Measurements from ENCODE around the gene ROCK2.

Gene ROCK2

DNA sequence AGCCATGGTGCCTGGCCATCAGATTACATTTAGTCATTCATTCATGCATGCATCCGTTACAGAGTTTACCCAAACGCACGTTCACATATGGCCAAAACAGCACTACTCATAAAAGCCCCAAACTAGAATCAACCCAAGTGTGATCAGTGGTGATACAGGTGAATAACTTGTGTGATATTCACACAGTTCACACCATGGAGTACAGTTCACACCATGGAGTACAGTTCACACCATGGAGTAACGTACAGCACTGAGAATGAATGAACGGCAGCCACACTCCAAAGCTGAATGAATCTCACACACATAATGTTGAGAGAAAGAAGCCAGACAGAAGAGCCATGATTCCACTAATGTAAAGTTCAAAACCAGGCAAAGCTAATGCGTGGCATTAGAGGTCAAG, 201.4 kb downstream of the ROCK2 start:
- no peak for DNase-seq

DNA sequence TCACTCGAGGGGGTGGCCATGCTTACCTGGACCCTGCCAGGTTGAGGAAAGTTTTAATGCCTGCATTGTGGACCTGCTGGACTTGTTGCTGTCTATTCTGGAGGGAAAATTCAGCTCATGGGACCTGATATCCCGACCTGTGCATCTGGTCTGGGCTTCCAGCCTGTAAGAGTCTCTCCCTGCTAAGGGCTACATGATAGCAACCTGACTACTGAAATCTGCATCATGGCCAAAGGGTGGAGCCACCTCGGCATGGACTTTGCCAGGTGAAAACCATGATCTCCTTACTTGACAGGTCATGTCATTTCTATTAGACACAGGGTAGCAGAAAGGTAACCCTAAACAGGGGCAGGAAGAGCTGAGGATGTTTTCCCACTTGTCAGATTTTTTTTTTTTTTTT, 202.1 kb downstream of the ROCK2 start:
- DNase-seq, result no peak

DNA sequence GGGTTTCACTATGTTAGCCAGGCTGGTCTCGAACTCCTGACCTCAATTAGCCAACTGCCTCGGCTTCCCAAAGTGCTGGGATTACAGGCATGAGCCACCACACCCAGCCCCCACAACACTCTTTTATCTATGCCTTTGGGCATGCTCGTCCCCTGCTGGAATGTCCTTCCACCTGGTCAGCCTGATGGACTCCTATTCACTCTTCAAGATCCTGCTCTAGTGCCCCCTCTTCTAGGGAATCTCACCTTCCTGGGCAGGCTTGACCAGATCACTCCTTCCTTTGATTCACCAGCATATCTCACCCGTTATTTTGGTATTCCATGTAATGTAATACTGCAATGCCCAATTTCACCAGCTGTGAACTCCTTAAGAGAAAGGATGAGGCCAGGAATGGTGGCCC, 203.1 kb downstream of the ROCK2 start:
- DNase-seq, result no peak

DNA sequence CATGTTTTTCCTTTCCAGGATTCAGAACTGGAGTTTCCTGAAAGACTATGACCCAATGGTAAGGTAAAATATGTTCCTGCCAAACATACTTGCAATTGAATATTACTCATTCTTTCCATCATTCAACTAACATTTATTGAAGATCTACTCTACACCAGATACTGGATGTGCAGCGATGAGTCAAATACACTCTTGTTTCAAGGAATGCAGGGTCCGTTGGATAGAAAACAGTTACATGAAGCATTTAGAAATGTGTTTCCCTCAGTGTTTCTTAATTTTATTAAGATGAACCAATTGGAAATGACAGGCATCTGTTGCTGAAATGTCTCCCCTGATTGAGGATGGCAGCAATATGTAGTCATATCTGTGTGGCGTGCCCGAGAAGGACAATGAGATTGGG, 203.9 kb downstream of the ROCK2 start:
- peak; percentile 33 for DNase-seq

DNA sequence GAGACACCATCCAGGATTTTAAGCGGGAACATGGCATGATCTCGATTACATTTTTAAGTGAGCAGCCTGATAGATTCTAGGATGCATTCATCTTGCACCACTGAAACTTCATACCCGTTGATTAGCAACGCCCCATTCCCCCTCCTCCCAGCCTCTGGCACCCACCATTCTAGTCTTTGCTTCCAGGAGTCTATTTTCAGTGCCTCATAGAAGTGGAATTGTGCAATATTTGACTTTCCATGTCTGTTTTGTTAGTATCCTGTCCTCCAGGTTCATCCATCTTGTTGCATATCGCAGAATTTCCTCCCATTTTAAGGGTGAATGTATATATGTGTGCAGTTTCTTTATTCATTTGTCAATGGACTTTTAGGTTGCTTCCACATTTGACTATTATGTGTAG, 210.1 kb downstream of the ROCK2 start:
- DNase-seq, result no peak

DNA sequence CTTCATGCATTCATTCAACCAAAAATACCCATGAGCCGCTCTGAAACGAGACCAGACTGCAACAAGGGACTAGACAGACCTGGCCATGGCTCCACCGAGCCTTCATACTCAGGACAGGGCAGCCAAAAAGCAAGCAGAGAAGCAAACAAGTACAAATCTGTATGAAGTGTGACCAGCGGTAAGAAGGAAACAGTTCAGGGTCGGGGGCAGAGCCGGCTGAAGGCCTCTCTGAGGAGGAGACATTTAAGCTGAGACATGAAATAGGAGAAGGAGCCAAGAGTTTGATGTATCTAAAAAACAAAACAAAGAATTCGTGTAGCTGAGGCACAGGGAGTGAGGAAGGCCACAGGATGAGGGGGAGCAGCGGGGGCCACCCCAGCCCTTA, 210.5 kb downstream of the ROCK2 start:
- no peak for DNase-seq

DNA sequence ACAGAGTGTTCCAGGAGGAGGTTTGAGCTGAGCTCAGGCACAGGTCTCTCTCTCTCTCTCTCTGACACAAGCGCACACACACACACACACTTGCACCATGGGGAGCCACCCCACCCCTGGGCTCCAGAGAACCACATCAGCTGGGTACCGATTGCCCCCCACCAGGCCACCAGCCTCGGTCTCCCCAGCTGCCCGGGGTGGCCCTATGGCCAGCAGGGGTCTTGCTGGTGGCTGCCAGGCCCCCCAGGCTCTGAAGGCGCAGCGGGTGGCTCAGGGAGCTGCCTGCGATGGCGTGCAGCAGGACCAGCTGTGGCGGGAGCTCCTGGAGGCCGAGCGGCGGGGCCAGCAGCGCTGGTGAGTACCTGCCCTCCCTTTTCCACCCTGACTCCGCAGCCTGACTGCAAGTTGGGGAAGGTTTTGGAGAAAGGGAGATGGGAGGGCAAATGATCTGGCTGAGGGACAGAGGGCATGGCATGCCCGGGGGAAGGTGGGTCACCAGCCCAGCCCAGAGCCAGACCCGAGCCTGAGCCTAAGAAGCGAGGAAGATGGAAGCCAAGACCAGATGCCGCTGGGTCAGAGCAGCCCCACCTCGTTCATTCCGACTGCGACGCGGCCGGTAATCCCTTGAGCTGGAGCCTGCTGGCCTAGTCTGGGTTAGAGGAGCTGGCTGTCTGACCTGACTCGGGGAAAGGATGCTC, 211.0 kb downstream of the ROCK2 start:
- DNase-seq, result no peak

DNA sequence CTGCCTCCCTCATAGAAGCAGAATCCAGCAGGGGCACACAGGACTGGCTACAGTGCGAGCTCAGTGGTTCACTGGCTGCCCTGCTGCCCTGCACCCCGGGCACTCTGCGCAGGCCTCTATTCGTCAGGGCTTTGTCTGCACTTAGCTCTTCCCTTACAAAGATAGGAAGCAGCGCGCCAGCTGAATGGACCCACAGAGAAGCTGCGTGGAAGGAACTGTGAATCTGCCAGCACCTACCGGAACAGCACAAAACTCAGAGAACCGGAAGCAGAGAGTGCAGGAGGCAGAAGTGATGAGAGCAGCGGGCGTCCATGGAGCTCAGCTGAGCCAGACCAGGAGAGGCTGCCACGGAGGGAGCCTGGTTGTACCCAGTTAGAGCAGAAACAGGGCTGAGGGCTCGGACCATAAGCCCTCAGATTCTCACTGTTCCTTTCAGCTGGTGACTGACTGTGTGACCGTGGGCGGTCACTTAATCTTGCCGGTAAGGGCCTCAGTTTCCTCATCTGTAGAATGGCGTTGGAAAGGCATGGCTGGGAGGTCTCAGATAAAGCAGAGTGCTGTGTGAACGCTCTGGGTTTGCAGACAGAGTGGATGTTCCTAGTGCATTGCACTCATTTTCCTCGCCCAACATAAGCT, 212.3 kb downstream of the ROCK2 start:
- DNase-seq, result no peak

DNA sequence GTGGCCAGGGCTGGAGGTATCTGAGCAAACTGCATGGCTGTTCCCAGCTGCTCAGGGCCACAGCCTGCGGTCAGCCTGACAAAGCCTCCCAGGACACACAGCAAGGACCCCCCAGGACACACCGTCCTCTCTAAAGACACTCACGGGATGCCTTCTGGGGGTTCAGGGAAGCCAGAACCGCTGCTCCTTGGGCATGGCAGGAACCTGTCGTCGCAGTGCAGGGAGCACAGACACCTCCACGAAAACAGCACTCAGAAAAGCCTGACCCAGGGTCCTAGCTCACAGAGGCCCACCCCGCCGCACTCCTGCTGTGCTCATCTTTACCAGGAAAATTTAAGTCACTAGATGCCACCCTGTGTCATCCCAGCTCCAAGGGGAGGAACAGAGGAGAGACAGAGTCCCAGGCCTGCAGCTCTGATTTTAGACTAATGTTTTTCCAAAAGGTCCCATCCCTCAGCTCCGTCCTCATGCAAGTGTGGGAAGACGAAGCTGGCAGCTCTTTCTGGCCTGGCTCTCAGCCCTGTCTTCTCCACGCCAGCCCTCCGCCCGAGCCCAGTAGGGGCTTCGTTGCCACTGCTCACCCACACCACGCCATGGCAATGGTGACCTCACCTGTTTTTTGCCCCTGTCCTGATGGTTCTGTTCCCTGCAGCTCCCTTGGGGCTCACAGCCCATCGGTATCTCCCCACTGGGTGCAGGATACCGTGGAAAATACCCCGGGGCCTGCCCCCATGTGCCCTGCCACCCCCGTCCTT, 213.1 kb downstream of the ROCK2 start:
- DNase-seq, result no peak
